Panc1 (cell line): ENCODE data around the gene LOXL3. TPM values are rescaled to one million over a fixed set of nuclear protein-coding genes. Genes with fewer than 3 reads are reported as not detected.

Experiments
- ATAC-seq: fragments of 200-7000 bp; cut with Tn5 transposase; 2 replicates; pipeline ENCODE4 v1.9.1; 2020; ENCODE audit warnings: mild to moderate bottlenecking, moderate library complexity
- BruUV-seq: library from RNA; stranded (reverse); fragments of 400-500 nt; replicated peaks from 2 replicates; lab custom pipeline; 2021; lab: Mats Ljungman, UMichigan
- CTCF ChIA-PET: fragments of 300-600 bp; sonication (Branson Sonifier 250); formaldehyde crosslinking; loops from one replicate; lab custom pipeline; 2022; ENCODE audit warnings: antibody characterized with exemption; lab: Charles Lee
- POLR2A ChIA-PET: fragments of 300-600 bp; sonication (Branson Sonifier 250); formaldehyde crosslinking; loops from one replicate; lab custom pipeline; 2022; ENCODE audit warnings: antibody characterized with exemption; lab: Charles Lee
- DNase-seq: peaks from one replicate; pipeline ENCODE4 v3.0.0-alpha.2; 2010; ENCODE audit warnings: low read depth, low spot score
- H3K27ac ChIP-seq: 2 replicates; pipeline ENCODE4 v1.5.1; 2011; ENCODE audit warnings: mild to moderate bottlenecking, low read length, inconsistent platforms
- H3K27me3 ChIP-seq: fragments of 200-500 bp; sonication (Bioruptor generic); 2 replicates; pipeline ENCODE4 v1.6.0; 2014; ENCODE audit warnings: low read length, inconsistent platforms; ENCODE audit not compliant: control insufficient read depth, insufficient read depth
- H3K36me3 ChIP-seq: fragments of 200-500 bp; sonication (Bioruptor generic); 2 replicates; pipeline ENCODE4 v1.5.1; 2014; ENCODE audit warnings: inconsistent platforms, mild to moderate bottlenecking, low read length, moderate library complexity; ENCODE audit not compliant: control insufficient read depth, insufficient read depth
- H3K4me1 ChIP-seq: 2 replicates; pipeline ENCODE4 v1.5.1; 2011; ENCODE audit warnings: inconsistent platforms, mild to moderate bottlenecking, low read length, moderate library complexity; ENCODE audit not compliant: control insufficient read depth, insufficient read depth
- H3K4me3 ChIP-seq, 2 experiments: 2 replicates each; pipeline ENCODE4 v1.5.1; 2011 to 2012; ENCODE audit warnings: low read depth in 2 of 2, low read length in 2 of 2, mild to moderate bottlenecking in 2 of 2, inconsistent platforms in 1 of 2, moderate library complexity in 1 of 2
- H3K9me3 ChIP-seq: fragments of 200-500 bp; sonication (Bioruptor generic); 2 replicates; pipeline ENCODE4 v1.5.1; 2014; ENCODE audit warnings: low read depth, mild to moderate bottlenecking, inconsistent platforms, low read length, moderate library complexity; ENCODE audit not compliant: control insufficient read depth, insufficient read depth
- CTCF ChIP-seq: fragments of 450-650 bp; IDR thresholded peaks from 2 replicates; pipeline ENCODE4 v1.5.1; 2017; ENCODE audit warnings: mild to moderate bottlenecking
- POLR2AphosphoS5 ChIP-seq: IDR thresholded peaks from 2 replicates; pipeline ENCODE4 v1.6.1; 2012; ENCODE audit warnings: mild to moderate bottlenecking, low read depth, low read length, moderate library complexity
- REST ChIP-seq, 2 experiments: IDR thresholded peaks; 2 replicates each; pipeline ENCODE4 v1.6.1; 2011 to 2012; ENCODE audit warnings: low read depth in 2 of 2, control low read depth in 1 of 2, low read length in 1 of 2, mild to moderate bottlenecking in 1 of 2, moderate library complexity in 1 of 2; ENCODE audit not compliant: insufficient read depth in 1 of 2
- SIN3A ChIP-seq: IDR thresholded peaks from 2 replicates; pipeline ENCODE4 v1.6.1; 2012; ENCODE audit warnings: low read depth, mild to moderate bottlenecking, low read length, moderate library complexity, borderline replicate concordance; ENCODE audit not compliant: insufficient read depth
- TCF7L2 ChIP-seq: IDR thresholded peaks from 2 replicates; pipeline ENCODE4 v1.6.1; 2011; ENCODE audit warnings: mild to moderate bottlenecking, low read depth, low read length, inconsistent platforms
- in situ Hi-C: cut with HindIII; loops from 2 replicates; pipeline ENCODE4 v1.10.0; 2016; ENCODE audit warnings: low sequenced_read_pairs, low pct_unique_long_range_greater_than_20kb
- intact Hi-C: fragments of 100-400 bp; cut with micrococcal nuclease; formaldehyde crosslinking; loops from one replicate; pipeline ENCODE4 v1.10.0; 2022; ENCODE audit not compliant: unreplicated experiment
- total RNA-seq: library from RNA; stranded (reverse); gene quantifications from one replicate; pipeline ENCODE4 v1.2.1, GENCODE V29; 2021; ENCODE audit not compliant: unreplicated experiment

The LOXL3 gene
- total RNA-seq, 1 experiment from 2014 or later: 1.0 TPM

GRCh38 chr2:74507145-74507925 lies 46.4 kb downstream of the LOXL3 start, which contains the start of gene PCGF1:
TSS of gene PCGF1 (minus strand) at chr2:74507695. CDS start at chr2:74507668, 27 bp downstream.
- DNase-seq (peak; percentile 95), ATAC-seq (peak; percentile 84)
- in situ Hi-C loops (no loop called here), intact Hi-C loops (loop anchor here (10.0 kb wide), 1 partner anchor 77 kb away; no protein-coding TSS in a partner anchor)
- BruUV-seq: no TSS peak
- Histone ChIP-seq H3K4me3 (peak within 1 kb of the TSS; percentile 86 to 94), H3K27me3 (no peaks in the 10 kb centered on the region), H3K27ac (peak within 1 kb of the TSS; percentile 98), H3K4me1 (peaks cover 25% of the 10 kb centered on the region), H3K9me3 (no peaks in the 10 kb centered on the region), H3K36me3 (peaks cover 4% of the 10 kb centered on the region)
- TF ChIP-seq TCF7L2 (peak; percentile 85; the same call in 1 of the 2 replicates), POLR2AphosphoS5 (peak; percentile 81), SIN3A (peak; percentile 43), CTCF (peak; percentile 80; the same call in 1 of the 2 replicates), REST (IDR thresholded peaks at IDR 0.05; ENCODE audit: insufficient read depth in 1 of 2, low read depth in 2 of 2, low read length in 1 of 2) (0 out of 4 replicates have a peak, but pooled peaks of 1 of the 2 experiments have one; percentile 39)
- ChIA-PET POLR2A (no interaction called here), CTCF (no interaction called here)

GRCh38 chr2:74505448-74506246 lies 48.1 kb downstream of the LOXL3 start:
- BruUV-seq: no TSS peak
- Histone ChIP-seq H3K9me3 (no peaks in the 10 kb centered on the region), H3K36me3 (peaks cover 4% of the 10 kb centered on the region), H3K4me3 (peak overlapping the region; percentile 86 to 94), H3K27ac (peak overlapping the region; percentile 98), H3K27me3 (no peaks in the 10 kb centered on the region), H3K4me1 (peaks cover 41% of the 10 kb centered on the region)
- DNase-seq: no peak
- intact Hi-C loops (loop anchor here (10.0 kb wide), 1 partner anchor 79 kb away; no protein-coding TSS in a partner anchor), in situ Hi-C loops (no loop called here)
- CTCF ChIA-PET: no interaction called here
- ATAC-seq: no peak
- POLR2A ChIA-PET: no interaction called here
- TF ChIP-seq CTCF (no peak), REST (IDR thresholded peaks at IDR 0.05; ENCODE audit: insufficient read depth in 1 of 2, low read depth in 2 of 2, low read length in 1 of 2) (no peak), TCF7L2 (no peak), SIN3A (no peak), POLR2AphosphoS5 (no peak)
